ENCODE data around the gene TST. TPM values are rescaled to one million over a fixed set of nuclear protein-coding genes. Genes with fewer than 3 reads are reported as not detected.

Gene TST
- total and polyA plus RNA-seq, 2 donors (not counting 1 experiment from before 2014, with no cell fraction given) = 1.4 to 5.9 TPM

DNA sequence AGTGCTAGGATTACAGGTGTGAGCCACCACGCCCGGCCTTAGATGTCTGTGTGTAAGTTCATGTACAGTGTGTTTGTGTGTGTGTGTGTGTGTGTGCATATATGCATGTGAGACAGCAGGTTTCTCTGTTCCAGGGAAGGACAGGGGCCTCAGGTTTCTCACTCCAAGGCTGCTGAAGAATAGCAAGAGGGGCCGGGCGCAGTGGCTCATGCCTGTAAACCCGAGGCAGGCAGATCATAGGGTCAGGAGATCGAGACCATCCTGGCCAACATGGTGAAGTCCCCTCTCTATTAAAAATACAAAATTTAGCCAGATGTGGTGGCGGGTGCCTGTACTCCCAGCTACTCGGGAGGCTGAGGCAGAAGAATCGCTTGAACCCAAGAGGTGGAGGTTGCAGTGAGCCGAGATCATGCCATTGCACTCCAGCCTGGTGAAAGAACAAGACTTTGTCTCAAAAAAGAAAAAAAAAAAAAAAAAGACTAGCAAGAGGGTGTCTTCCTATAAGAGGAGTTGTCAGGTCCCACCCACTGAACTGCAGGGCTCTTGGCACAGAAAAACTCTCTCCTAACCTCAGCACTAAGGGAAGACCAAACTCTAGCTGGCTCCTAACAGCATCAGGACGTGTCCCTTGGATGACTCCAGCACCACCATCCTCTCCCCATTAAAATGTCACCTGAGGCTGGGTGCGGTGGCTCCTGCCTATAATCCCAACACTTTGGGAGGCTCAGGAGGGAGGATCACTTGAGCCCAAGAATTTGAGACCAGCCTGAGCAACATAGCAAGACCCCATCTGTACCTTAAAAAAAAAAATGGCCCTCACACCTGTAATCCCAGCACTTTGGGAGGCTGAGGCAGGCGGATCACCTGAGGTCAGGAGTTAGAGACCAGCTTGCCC is 40.0 kb downstream of the TST start:
- peaks cover 3% of the 10 kb centered on the region for H3K27me3 Mint-ChIP-seq
- CTCF ChIA-PET = interaction anchor here (0.7 to 9.6 kb wide), 8 partner anchors 11 to 435 kb away, joined by 3 to 62 read pairs (median 15); partner anchors contain the start of gene IFT27

More for the DNA sequence above, 40.0 kb downstream of the TST start:
- ATAC-seq (ENCODE audit: low read depth) (no peak), DNase-seq (no peak)
- H3K27ac ChIP-seq (ENCODE audit: low read length in 2 of 2) = no peak overlapping the region
- no peaks in the 10 kb centered on the region for H3K9me3 ChIP-seq (ENCODE audit: control extremely low read depth in 1 of 3, control insufficient read depth in 2 of 3, insufficient read depth in 1 of 3, low read length in 2 of 3)
- intact Hi-C loops (cut with micrococcal nuclease) = loop anchor here (2.0 to 5.0 kb wide), 3 partner anchors 218 to 452 kb away; partner anchors contain the start of gene EIF3D
- H2AFZ ChIP-seq (ENCODE audit: insufficient read depth, low read depth, low read length, poor library complexity, severe bottlenecking) = no peak overlapping the region
- H4K20me1 ChIP-seq (ENCODE audit: control insufficient read depth, insufficient read depth, low read length, poor library complexity, severe bottlenecking) = no peaks in the 10 kb centered on the region
- H3K4me3 ChIP-seq (ENCODE audit: control extremely low read depth in 1 of 5, extremely low read depth in 1 of 5, insufficient read depth in 1 of 5, low read depth in 2 of 5, low read length in 4 of 5) = no peak overlapping the region
- peaks cover 0 to 11% of the 10 kb centered on the region in 2 donors for H3K4me1 ChIP-seq (ENCODE audit: control insufficient read depth in 2 of 2, insufficient read depth in 2 of 2, low read length in 2 of 2)
- no peak overlapping the region for H3K9ac ChIP-seq (ENCODE audit: low read length)
- H3K4me2 ChIP-seq (replicated peaks; ENCODE audit: low read depth, low read length, poor library complexity, severe bottlenecking) = no peak overlapping the region
- H3K27me3 ChIP-seq (replicated peaks in 1 of 4; ENCODE audit: control extremely low read depth in 1 of 4, control insufficient read depth in 3 of 4, insufficient read depth in 4 of 4, low read length in 3 of 4) = peaks cover 0 to 14% (median 2%) of the 10 kb centered on the region in 4 experiments
- H3K9me3 Mint-ChIP-seq (ENCODE audit: insufficient read depth) = no peaks in the 10 kb centered on the region
- H3K27ac Mint-ChIP-seq = no peak overlapping the region
- no peaks in the 10 kb centered on the region for H3K79me2 ChIP-seq (ENCODE audit: control insufficient read depth, insufficient read depth, low read length)
- WGBS (ENCODE audit: insufficient coverage) = 100% methylated on average over 8 of the region's 13 CpGs
- POLR2A ChIA-PET = interaction anchor here (0.7 kb wide), 2 partner anchors 87 to 123 kb away, joined by 3 to 5 read pairs; no protein-coding TSS in a partner anchor
- H3K4me3 Mint-ChIP-seq = no peak overlapping the region
- peaks cover 9% of the 10 kb centered on the region for H3K4me1 Mint-ChIP-seq
- TF ChIP-seq EZH2 (IDR thresholded peaks at IDR 0.05; ENCODE audit: borderline replicate concordance, insufficient read depth, low read depth, low read length, poor library complexity, severe bottlenecking) = no peak
- TF ChIP-seq, protein P1, sequence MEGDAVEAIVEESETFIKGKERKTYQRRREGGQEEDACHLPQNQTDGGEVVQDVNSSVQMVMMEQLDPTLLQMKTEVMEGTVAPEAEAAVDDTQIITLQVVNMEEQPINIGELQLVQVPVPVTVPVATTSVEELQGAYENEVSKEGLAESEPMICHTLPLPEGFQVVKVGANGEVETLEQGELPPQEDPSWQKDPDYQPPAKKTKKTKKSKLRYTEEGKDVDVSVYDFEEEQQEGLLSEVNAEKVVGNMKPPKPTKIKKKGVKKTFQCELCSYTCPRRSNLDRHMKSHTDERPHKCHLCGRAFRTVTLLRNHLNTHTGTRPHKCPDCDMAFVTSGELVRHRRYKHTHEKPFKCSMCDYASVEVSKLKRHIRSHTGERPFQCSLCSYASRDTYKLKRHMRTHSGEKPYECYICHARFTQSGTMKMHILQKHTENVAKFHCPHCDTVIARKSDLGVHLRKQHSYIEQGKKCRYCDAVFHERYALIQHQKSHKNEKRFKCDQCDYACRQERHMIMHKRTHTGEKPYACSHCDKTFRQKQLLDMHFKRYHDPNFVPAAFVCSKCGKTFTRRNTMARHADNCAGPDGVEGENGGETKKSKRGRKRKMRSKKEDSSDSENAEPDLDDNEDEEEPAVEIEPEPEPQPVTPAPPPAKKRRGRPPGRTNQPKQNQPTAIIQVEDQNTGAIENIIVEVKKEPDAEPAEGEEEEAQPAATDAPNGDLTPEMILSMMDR (IDR thresholded peaks at IDR 0.05) = no peak
- H3K36me3 ChIP-seq (replicated peaks in 1 of 2; ENCODE audit: control extremely low read depth in 1 of 2, control insufficient read depth in 1 of 2, extremely low read depth in 1 of 2, insufficient read depth in 2 of 2, low read length in 1 of 2) = no peaks in the 10 kb centered on the region
